ENCODE results near the gene GLP2R.

Gene GLP2R

GRCh38 chr17:9928601-9929333 is 103.0 kb downstream of the GLP2R start:
- DNase-seq (ENCODE audit: low read depth) = peak; percentile 89
- TF ChIP-seq CTCF (conservative IDR thresholded peaks at IDR 0.05; ENCODE audit: control insufficient read depth, insufficient read depth, low read depth, low read length) = peak; percentile 63

GRCh38 chr17:9929871-9930270 is 104.1 kb downstream of the GLP2R start:
- no peak for DNase-seq (ENCODE audit: low read depth)
- no peak overlapping the region for H3K4me3 ChIP-seq (ENCODE audit: control insufficient read depth, low read depth, low read length)
- TF ChIP-seq CTCF (conservative IDR thresholded peaks at IDR 0.05; ENCODE audit: control insufficient read depth, insufficient read depth, low read depth, low read length) = no peak

More at GRCh38 chr17:9928601-9929333, 103.0 kb downstream of the GLP2R start:
- H3K4me3 ChIP-seq (ENCODE audit: control insufficient read depth, low read depth, low read length) = no peak overlapping the region

GRCh38 chr17:9931144-9931741 is 105.5 kb downstream of the GLP2R start:
- H3K4me3 ChIP-seq (ENCODE audit: control insufficient read depth, low read depth, low read length) = no peak overlapping the region
- no peak for DNase-seq (ENCODE audit: low read depth)
- TF ChIP-seq CTCF (conservative IDR thresholded peaks at IDR 0.05; ENCODE audit: control insufficient read depth, insufficient read depth, low read depth, low read length) = no peak

GRCh38 chr17:9932491-9932890 is 106.8 kb downstream of the GLP2R start:
- no peak for TF ChIP-seq CTCF (conservative IDR thresholded peaks at IDR 0.05; ENCODE audit: control insufficient read depth, insufficient read depth, low read depth, low read length)
- peak; percentile 48 for DNase-seq (ENCODE audit: low read depth)
- no peak overlapping the region for H3K4me3 ChIP-seq (ENCODE audit: control insufficient read depth, low read depth, low read length)

GRCh38 chr17:9934331-9934730 is 108.6 kb downstream of the GLP2R start:
- H3K4me3 ChIP-seq (ENCODE audit: control insufficient read depth, low read depth, low read length) = no peak overlapping the region
- DNase-seq (ENCODE audit: low read depth) = no peak
- TF ChIP-seq CTCF (conservative IDR thresholded peaks at IDR 0.05; ENCODE audit: control insufficient read depth, insufficient read depth, low read depth, low read length) = no peak

- no peak for TF ChIP-seq CTCF (conservative IDR thresholded peaks at IDR 0.05; ENCODE audit: control insufficient read depth, insufficient read depth, low read depth, low read length)
- DNase-seq (ENCODE audit: low read depth) = peak; percentile 29
- no peak overlapping the region for H3K4me3 ChIP-seq (ENCODE audit: control insufficient read depth, low read depth, low read length)
Measured at GRCh38 chr17:9935408-9935807, 109.7 kb downstream of the GLP2R start.
